Measurements from ENCODE around the gene PGLYRP1.

Gene PGLYRP1

DNA sequence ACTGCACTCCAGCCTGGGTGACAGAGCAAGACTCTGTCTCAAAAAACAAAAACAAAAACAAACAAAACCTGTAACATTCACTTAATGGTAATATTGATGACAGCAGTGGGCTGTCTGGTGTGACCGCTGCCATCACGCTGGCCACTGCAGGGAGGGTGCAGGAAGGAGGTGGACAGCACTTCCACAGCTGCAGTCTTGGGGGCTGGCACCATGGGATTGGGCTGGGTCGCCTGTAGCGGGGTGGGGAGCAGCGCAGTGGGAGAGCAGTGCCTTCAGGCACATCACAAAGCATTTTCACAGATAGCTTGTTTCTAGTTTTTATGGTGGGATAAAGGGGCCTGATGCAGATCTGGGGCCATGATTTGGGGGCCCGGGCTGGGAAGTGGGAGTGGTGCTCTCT, 12.7 kb upstream of the PGLYRP1 start:
- DNase-seq (ENCODE audit: low read depth, low spot score), result no peak
- H3K27ac ChIP-seq, result no peak overlapping the region

GRCh38 chr19:46033401-46033800, 10.5 kb upstream of the PGLYRP1 start:
- H3K27ac ChIP-seq, result no peak overlapping the region
- DNase-seq (ENCODE audit: low read depth, low spot score), result no peak

DNA sequence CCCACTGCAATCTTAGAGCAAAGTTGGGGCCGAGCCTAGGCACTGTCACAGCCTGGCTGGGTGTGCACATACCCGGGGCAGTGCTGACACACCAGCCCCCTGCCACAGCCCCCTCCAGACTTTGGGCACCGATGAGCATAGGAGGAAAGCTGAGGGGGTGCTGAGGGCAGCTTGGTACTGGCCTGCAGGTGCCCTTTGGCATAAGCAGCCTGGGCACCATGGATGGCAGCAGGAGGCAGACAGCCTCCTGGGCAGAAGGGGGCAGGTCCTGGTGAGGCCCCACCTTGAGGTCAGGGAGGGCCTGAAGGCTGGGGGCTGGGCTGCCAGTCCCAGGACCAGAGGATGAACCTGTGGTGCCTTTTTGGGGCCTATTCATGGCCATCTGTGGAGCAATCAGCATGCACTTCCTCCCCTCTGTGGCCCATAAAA, 9.8 kb upstream of the PGLYRP1 start:
- DNase-seq (ENCODE audit: low read depth, low spot score), result no peak
- no peak overlapping the region for H3K27ac ChIP-seq

GRCh38 chr19:46031781-46032596, 9.1 kb upstream of the PGLYRP1 start:
- DNase-seq (ENCODE audit: low read depth, low spot score), result no peak
- no peak overlapping the region for H3K27ac ChIP-seq

DNA sequence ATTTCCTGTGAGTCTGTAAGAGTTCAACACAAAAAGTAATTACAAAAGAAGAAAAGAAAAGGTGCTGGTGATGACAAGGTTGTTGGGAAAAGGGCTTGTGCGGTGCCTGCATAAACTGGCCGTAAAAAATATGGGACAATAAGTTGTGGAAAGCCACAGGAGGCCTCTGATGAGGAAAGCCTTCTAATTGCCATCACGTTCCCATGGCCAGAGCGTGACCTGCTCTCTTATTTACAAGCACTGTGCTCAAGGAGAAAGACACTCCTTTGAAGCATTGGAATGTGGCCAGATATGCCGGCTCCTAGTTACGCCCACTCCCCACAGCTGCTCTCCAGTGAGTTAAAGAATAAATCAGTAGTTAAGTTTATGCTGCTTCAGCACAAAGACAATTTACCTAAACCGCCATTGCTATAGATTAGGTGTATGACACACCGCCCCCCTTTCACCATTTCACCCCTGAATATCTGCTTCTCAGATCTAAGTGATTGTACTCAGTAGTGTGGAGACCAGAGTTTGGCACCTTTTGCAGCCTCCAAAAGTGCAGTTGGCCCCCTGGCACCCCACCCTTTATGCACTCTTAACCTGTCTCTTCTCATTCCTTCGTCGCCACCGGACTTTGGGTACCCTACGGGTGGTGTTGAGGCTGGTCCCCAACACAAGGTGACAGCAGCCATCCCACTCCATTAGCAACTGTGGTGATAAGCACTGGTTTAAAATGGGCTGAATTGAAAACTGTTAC, 8.1 kb upstream of the PGLYRP1 start:
- DNase-seq (ENCODE audit: low read depth, low spot score), result no peak
- no peak overlapping the region for H3K27ac ChIP-seq

DNA sequence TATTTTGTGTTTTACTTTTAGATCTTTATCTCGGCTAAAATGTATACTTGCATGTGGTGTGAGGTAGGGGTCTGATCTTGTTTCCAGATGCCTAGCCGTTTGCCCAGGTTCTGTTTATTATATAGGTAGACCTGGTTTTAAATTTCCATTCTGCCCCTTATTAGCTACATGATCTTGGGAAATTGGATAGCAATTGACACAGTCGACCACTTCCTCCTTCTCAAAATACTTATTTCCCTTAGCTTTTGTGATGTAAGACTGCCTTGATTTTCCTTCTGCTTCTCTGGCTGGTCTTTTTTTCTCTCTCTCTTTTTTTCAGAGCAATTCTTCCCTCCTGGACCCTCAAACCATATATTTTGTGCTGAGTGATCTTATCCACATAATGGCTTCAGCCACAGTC, 3.0 kb upstream of the PGLYRP1 start:
- no peak overlapping the region for H3K27ac ChIP-seq
- DNase-seq (ENCODE audit: low read depth, low spot score), result no peak

GRCh38 chr19:46023311-46023779, 492 bp upstream of the PGLYRP1 start:
- no peak for DNase-seq (ENCODE audit: low read depth, low spot score)
- H3K27ac ChIP-seq, result no peak overlapping the region

GRCh38 chr19:46022061-46022430, 807 bp downstream of the PGLYRP1 start:
- no peak for DNase-seq (ENCODE audit: low read depth, low spot score)
- H3K27ac ChIP-seq, result no peak overlapping the region

GRCh38 chr19:46021531-46022041, 1.3 kb downstream of the PGLYRP1 start:
- no peak overlapping the region for H3K27ac ChIP-seq
- DNase-seq (ENCODE audit: low read depth, low spot score), result no peak

DNA sequence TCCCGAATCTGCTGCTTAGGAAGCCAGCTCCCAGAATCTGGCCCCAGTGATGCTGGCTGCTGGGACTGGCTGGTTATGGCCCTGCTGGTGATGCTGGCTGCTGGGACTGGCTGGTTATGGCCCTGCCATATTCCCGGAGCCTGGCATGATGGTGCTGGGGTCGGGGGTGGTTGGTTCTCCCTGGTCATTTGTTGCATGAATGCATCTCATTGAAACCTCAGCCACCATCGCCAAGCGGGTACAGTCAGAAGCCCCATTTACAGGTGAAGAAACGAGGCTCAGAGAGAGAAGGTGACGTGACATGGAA, 2.1 kb downstream of the PGLYRP1 start:
- H3K27ac ChIP-seq, result no peak overlapping the region
- DNase-seq (ENCODE audit: low read depth, low spot score), result no peak

DNA sequence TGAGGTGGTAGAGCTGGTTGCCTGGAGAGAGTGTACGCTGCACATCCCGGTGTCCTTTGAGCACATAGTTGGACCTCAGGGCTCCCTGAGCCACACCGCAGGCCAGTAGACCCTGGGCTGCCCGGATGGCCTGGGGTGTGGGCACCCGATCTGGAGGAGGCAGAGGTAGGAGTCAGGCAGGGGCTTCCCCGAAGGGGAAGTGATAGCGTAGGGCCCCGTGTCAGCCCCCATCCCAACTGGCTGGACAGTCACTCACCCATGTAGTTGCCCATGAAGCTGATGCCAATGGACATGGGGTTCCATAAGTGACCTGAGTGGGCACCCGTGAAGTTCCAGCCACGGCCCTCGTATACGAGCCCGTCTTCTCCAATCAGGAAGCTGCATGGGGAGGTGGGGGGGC, 3.6 kb downstream of the PGLYRP1 start:
- H3K27ac ChIP-seq, result no peak overlapping the region
- DNase-seq (ENCODE audit: low read depth, low spot score), result no peak

GRCh38 chr19:46018729-46019251, 4.1 kb downstream of the PGLYRP1 start:
- no peak for DNase-seq (ENCODE audit: low read depth, low spot score)
- H3K27ac ChIP-seq, result no peak overlapping the region

DNA sequence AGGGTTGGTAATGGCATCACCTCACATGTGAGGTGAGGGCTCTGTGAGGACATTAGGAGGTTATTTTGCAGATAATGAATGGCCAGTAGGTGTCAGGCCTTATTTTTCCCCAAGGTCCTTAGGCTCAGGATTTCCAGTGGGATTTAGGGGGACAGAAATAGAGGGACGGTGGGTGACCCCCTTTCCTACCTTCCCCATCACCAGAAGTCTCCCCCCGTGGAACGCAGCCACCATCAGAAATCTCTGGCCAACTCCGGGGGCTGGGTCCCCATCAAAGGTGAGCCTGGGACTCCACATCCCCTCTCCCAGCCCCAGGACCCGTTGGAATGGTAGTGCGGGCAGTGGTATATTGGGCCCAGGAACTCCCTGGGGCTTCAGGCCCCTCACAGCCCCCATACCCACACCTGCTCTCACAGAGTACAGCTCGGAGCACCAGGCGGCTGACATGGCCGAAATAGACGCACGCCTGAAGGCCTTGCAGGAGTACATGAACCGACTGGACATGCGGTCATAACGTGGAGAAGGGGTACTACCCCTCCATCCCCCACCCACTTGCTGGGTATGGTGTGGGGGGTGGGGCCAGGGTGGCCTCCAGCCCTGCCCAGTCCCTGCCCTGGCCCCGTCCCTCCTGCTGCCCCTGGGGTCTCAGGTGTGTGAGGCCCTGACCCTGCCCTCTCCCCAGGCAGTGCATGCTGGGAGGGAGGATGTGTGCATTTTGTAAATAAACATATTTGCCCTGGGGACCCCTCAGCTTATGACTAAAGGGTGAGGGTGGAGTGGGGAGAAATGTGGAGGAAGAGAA, 4.8 kb downstream of the PGLYRP1 start:
- H3K27ac ChIP-seq, result no peak overlapping the region
- no peak for DNase-seq (ENCODE audit: low read depth, low spot score)

DNA sequence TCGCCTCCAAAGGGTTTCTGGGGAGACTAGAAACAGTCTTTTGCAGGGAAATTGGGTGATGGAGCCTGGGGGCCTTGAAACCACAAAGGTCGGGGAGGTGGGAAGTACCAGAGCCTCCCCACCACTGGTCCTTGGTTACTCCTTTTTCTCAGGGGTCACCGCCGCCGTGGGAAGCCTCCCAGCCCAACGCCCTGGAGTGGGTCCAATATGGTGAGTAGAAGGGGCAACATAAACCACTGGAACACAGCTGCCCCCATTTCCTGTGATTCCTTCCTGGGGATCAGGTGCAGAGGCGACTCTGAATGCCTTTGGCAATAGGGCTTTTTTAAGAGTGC, 5.8 kb downstream of the PGLYRP1 start:
- no peak overlapping the region for H3K27ac ChIP-seq
- no peak for DNase-seq (ENCODE audit: low read depth, low spot score)

DNA sequence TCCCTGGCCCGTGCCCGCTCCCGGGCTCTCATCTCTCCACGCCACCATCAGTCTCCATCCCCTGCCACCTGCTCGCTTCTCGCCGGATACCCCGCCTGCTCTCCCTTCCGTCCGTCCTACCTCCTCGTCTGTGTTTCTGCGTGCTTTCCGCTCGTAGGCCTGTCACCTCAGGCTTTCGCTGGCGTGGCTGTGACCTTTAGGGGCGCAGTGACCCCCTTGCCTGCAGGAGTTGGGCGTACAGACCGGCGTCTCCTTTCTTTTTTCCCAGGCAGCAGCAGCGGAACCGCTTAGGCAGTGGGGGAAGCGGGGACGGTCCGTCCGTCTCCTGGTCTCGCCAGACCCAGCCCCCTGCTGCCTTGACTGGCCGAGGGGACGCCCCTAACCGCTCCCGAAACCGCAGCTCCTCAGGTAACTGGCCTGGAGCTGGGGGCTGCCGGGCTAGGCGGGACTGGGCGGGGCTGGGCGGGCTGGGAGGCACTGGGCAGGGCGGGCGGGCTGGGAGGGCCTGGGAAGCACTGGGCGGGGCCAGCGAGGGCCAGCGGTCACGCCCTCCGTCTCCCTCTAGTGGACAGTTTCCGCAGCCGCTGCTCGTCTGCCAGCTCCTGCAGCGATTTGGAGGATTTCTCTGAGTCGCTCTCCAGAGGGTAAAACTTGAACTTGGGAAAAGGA, 6.3 kb downstream of the PGLYRP1 start:
- no peak for DNase-seq (ENCODE audit: low read depth, low spot score)
- H3K27ac ChIP-seq, result no peak overlapping the region

DNA sequence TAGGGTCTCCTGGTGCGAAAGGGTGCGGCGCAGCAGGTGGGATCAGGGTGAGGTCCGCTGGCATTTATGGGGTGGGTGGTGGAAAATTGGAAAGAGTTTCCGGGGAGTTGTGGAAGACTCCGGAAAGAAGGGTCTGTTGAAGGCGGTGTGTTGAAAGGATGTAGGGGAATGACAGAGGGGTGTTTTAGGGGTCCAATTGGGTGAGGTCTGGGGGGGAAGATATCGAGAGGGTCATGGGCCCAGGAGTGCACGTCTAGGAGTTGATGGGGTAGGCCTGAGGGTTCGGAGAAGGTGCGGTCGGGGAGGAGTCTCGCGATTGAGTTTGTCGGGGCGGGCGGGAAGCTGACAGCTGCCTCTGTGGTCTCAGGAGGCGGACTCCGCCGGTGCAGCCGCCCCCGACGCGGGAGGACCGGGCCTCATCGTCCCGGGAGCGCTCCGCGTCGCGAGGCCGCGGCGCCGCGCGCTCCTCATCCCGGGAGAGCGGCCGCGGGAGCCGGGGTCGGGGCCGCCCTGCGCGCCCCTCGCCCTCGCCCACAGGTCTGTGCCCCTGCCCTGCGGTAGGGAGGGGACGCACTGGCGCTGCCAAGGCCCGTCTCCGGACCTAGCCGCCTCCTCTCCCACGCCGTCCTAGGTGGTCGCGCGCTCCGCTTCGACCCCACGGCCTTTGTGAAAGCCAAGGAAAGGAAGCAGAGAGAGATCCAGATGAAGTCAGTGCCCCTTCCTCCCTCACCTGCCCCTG, 7.0 kb downstream of the PGLYRP1 start:
- DNase-seq (ENCODE audit: low read depth, low spot score), result no peak
- H3K27ac ChIP-seq, result no peak overlapping the region

GRCh38 chr19:46014941-46015686, 7.7 kb downstream of the PGLYRP1 start:
- DNase-seq (ENCODE audit: low read depth, low spot score), result no peak

GRCh38 chr19:46014534-46014933, 8.3 kb downstream of the PGLYRP1 start:
- no peak for DNase-seq (ENCODE audit: low read depth, low spot score)
- H3K27ac ChIP-seq, result no peak overlapping the region

More at GRCh38 chr19:46014941-46015686, 7.7 kb downstream of the PGLYRP1 start:
- no peak overlapping the region for H3K27ac ChIP-seq
